HG02943 (cell line): ENCODE data around the gene DERA.
"Not testable (repeated sequence)": the region's sequence is repeated elsewhere in the genome, so short reads cannot be mapped to it uniquely, and the experiment has no call there.

Experiments used
- ATAC-seq: cut with Tn5 transposase; IDR thresholded peaks from one replicate; pipeline ENCODE4 v1.9.1; 2021; ENCODE audit warnings: mild to moderate bottlenecking, low read depth, moderate library complexity; ENCODE audit not compliant: unreplicated experiment

Gene DERA

GRCh38 chr12:15910864-15911721 lies at the start of gene DERA:
Gene DERA (plus strand): TSS chr12:15911332. CDS start chr12:15911384, 52 bp downstream.
- peak; percentile 85 for ATAC-seq

GRCh38 chr12:15861404-15861803 lies 49.7 kb upstream of the DERA start:
- ATAC-seq = no peak

DNA sequence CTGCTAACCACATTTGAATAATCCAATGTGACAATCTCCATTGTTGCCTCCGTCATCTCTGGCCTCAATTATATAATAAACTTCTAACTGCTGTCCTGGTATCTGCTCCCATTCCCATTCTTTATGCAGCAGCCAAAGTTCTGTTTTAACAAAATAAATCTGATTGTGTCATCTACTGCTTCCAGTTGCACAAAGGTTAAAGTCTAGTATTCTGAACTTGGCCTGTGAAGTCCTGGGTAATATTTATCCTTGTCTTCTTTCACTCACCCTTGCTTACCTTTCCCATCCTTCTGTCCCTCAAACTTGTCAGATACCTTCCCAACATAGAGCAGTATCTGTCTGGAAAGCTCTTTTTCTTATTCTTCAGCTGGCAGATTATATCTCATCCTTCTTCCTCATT lies 48.3 kb upstream of the DERA start:
- ATAC-seq = no peak

GRCh38 chr12:15863372-15863771 lies 47.8 kb upstream of the DERA start:
- no peak for ATAC-seq

DNA sequence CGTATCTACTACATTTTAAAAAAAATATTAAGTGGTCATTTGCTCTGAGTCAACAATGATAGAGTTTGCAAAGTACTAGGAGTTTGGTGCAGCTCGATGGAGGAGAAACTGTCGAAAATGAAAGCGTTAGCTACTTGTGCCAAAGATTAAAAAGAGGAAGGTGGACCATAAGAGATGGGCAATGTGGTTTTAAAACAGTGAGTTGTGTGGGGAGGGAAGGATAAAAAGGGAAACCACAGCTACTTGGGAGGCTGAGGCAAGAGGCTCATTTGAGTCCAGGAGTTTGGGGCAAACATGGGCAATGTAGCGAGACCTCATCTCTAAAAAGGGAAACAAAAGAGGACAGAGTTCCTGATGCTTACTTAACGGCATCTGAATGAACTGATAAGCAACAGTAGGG lies 47.1 kb upstream of the DERA start:
- peak; percentile 77 for ATAC-seq

DNA sequence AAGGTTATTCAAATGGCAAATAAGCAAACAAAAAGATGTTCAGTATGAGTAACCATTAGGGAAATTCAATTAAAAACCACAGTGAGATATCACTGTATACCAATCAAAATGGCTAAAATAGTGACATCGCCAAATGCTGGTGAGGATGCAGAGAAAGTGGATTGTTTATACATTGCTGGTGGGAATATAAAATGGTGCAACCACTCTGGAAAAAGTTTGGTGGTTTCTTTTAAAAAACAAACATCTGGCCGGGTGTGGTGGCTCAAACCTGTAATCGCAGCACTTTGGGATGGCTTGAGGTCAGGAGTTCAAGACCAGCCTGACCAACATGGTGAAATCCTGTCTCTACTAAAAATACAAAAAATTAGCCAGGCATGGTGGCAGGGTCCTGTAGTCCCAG lies 42.9 kb upstream of the DERA start:
- no peak for ATAC-seq

DNA sequence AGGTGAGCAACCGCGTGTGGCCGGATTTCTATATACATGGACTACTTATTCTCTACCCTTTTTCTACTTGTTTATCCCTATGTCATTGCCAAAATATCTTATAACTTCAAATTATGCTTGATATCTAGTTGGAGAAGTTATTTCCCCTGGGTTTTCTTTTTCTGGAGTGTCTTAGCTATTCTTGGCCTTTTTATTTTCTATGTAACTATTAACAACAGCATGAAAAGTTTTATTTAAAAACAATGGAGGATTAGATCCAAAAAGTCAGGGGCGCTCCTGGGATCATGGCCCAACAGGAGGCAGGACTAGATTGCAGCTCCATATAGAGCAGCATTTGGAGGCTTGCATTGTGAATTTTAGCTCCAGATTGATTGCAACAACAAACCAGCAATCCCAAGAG lies 37.6 kb upstream of the DERA start:
- ATAC-seq = no peak

DNA sequence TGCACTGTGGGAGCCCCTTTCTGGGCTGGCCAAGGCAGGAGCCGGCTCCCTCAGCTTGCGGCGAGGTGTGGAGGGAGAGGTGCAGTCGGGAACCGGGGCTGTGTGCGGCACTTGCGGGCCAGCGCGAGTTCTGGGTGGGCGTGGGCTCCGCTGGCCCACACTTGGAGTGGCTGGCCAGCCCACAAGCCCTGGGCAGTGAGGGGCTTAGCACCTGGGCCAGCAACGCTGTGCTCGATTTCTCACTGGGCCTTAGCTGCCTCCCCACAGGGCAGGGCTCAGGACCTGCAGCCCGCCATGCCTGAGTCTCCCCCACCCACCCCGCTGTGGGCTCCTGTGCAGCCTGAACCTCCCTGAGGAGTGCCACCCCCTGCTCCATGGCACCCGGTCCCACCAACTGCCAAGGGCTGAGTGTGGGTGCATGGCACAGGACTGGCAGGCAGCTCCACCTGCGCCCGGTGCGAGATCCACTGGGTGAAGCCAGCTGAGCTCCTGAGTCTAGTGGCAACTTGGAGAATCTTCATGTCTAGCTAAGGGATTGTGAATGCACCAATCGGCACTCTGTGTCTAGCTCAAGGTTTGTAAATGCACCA lies 36.5 kb upstream of the DERA start:
- ATAC-seq = not testable (repeated sequence)

DNA sequence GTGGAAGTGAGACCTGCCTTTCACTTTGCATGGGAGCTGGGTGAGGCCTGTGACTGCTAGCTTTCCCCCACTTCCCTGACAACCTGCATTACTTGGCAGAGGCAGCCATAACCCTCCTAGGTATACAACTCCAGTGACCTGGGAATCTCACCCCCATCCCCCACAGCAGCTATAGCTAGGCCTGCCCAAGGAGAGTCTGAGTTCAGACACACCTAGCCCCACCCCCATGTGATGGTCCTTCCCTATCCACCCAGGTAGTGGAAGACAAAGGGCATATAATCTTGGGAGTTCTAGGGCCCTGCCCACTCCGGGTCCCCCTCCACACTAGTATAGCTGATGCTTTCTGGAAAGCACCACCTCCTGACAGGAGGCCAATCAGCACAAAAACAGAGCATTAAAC lies 35.3 kb upstream of the DERA start:
- ATAC-seq = no peak

DNA sequence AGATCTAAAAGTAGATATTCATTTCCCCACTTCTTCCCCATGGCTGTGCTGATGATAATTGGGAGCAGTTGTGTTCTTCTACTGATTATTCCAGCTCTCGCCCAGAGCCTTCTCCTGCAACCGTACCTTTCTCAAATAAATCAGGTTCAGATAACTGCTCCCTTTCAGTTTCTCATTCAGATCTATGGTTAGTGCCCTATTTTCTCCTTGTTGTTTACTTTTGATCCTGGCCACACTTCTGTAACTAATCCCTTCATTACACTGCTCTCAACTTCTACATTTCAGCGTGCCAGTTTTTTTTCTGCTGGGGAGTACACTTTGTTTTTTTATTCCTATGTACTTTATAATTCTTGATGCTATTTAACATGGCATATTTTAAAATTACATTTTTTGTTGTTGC lies 31.7 kb upstream of the DERA start:
- no peak for ATAC-seq

DNA sequence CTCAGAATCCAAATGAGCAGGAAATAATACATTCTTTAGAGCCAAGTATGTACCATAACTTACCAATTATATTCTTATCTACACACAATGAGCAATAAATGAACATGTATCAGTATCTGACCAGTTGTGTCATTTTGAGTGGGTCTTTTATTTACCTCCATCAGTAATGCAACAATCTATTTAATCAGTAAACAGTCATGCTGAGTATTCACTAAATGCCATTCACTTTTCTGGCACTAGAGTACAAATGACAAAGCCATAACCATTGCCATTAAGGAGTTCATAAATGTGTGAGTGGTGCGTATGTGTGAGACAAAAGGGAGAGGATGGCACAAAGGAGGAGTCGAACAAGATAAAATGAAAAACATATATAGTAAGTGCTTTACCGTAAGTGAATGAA lies 30.4 kb upstream of the DERA start:
- no peak for ATAC-seq

DNA sequence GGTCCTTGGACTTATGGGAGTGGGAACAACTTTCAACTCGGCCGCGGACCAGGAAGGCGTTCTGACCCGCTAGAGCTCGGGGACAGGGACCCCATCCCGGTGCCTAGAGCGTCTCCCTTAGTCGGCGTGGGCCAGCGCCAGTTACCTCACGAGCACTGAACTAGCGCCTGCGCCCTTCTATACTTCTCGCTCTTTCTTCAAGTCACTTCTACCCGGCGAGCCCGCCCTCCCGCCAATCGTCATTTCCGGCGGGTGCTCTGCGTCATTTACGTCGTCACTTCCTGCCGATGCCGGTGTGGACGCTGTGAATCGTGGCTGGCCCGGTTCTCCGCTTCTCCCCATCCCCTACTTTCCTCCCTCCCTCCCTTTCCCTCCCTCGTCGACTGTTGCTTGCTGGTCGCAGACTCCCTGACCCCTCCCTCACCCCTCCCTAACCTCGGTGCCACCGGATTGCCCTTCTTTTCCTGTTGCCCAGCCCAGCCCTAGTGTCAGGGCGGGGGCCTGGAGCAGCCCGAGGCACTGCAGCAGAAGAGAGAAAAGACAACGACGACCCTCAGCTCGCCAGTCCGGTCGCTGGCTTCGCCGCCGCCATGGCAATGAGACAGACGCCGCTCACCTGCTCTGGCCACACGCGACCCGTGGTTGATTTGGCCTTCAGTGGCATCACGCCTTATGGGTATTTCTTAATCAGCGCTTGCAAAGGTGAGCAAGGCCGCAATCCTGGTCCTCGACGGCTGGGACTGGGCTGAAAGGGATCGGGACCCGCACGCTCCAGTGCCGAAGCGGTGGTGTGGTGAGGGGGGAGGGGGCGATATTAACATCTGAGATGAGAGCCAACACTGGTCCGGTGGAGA lies 28.8 kb upstream of the DERA start, which contains the start of gene STRAP:
STRAP (plus strand) TSS at position 270 of the 854 bp plus-strand sequence; CDS start at position 591, 321 bp downstream.
- peak; percentile 98 for ATAC-seq

- no peak for ATAC-seq
Observed at GRCh38 chr12:15883536-15883935, 27.6 kb upstream of the DERA start.

GRCh38 chr12:15886372-15887042 lies 24.6 kb upstream of the DERA start:
- ATAC-seq = no peak

GRCh38 chr12:15887043-15887817 lies 23.9 kb upstream of the DERA start:
- no peak for ATAC-seq

GRCh38 chr12:15892645-15893259 lies 18.4 kb upstream of the DERA start:
- no peak for ATAC-seq

- ATAC-seq = no peak
Observed at GRCh38 chr12:15893260-15893659, 17.9 kb upstream of the DERA start.

- no peak for ATAC-seq
Observed at GRCh38 chr12:15896867-15897266, 14.3 kb upstream of the DERA start.

GRCh38 chr12:15897433-15897832 lies 13.7 kb upstream of the DERA start:
- no peak for ATAC-seq
